Memory B cell (primary cell): ENCODE measurements around the gene EMB.
A peak's percentile ranks its signal among the peaks of the same experiment; 100 is the strongest.
"Not testable (repeated sequence)": the region's sequence is repeated elsewhere in the genome, so short reads cannot be mapped to it uniquely, and the experiment has no call there.

Experiments used
- ATAC-seq: fragments of 150-1000 bp; cut with Tn5 transposase; 2 replicates; pipeline ENCODE4 v1.10.0; 2021; ENCODE audit warnings: low read depth, mild to moderate bottlenecking, moderate library complexity
- DNase-seq, 2 donors: peaks; one replicate each; pipeline ENCODE4 v3.0.0; 2022; ENCODE audit warnings: low spot score in 2 of 2
- H3K27ac Mint-ChIP-seq: one replicate; pipeline ENCODE4 v1.8.0; 2022; ENCODE audit warnings: mild to moderate bottlenecking, moderate library complexity, mixed read lengths
- H3K27me3 Mint-ChIP-seq: one replicate; pipeline ENCODE4 v1.8.0; 2022; ENCODE audit warnings: mixed read lengths
- H3K36me3 Mint-ChIP-seq: one replicate; pipeline ENCODE4 v1.8.0; 2022; ENCODE audit warnings: mild to moderate bottlenecking, mixed read lengths
- H3K4me1 Mint-ChIP-seq: one replicate; pipeline ENCODE4 v1.8.0; 2022; ENCODE audit warnings: mixed read lengths
- H3K4me3 Mint-ChIP-seq: one replicate; pipeline ENCODE4 v1.8.0; 2022; ENCODE audit warnings: mild to moderate bottlenecking, moderate library complexity, mixed read lengths
- H3K9me3 Mint-ChIP-seq: one replicate; pipeline ENCODE4 v1.8.0; 2022; ENCODE audit warnings: mixed read lengths

Gene EMB

GRCh38 chr5:50406877-50407276, 34.2 kb downstream of the EMB start:
- Mint-ChIP-seq H3K36me3 (peaks cover 14% of the 10 kb centered on the region), H3K4me1 (peaks cover 22% of the 10 kb centered on the region), H3K27ac (peak overlapping the region; percentile 24), H3K4me3 (no peak overlapping the region), H3K27me3 (no peaks in the 10 kb centered on the region), H3K9me3 (peaks cover 3% of the 10 kb centered on the region)
- ATAC-seq (no peak), DNase-seq (no peak)

GRCh38 chr5:50401336-50401735, 39.8 kb downstream of the EMB start:
- no peak for ATAC-seq
- H3K27ac Mint-ChIP-seq, result peak overlapping the region; percentile 12
- H3K27me3 Mint-ChIP-seq, result no peaks in the 10 kb centered on the region
- DNase-seq, result no peak
- peaks cover 11% of the 10 kb centered on the region for H3K4me1 Mint-ChIP-seq
- H3K4me3 Mint-ChIP-seq, result no peak overlapping the region
- H3K9me3 Mint-ChIP-seq, result no peaks in the 10 kb centered on the region
- peaks cover 21% of the 10 kb centered on the region for H3K36me3 Mint-ChIP-seq

GRCh38 chr5:50393925-50394609, 47.0 kb downstream of the EMB start:
- H3K27me3 Mint-ChIP-seq, H3K27ac Mint-ChIP-seq, H3K9me3 Mint-ChIP-seq, ATAC-seq, DNase-seq, H3K4me3 Mint-ChIP-seq: not testable (repeated sequence)
- Mint-ChIP-seq H3K36me3 (peaks cover 33% of the 10 kb centered on the region), H3K4me1 (peaks cover 22% of the 10 kb centered on the region)

DNA sequence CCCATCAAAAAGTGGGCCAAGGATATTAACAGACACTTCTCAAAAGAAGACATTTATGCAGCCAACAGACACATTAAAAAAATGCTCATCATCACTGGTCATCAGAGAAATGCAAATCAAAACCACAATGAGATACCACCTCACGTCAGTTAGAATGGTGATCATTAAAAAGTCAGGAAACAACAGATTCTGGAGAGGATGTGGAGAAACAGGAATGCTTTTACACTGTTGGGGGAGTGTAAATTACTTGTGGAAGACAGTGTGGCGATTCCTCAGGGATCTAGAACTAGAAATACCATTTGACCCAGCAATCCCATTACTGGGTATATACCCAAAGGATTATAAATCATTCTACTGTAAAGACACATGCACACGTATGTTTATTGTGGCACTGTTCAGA, 48.8 kb downstream of the EMB start:
- H3K27me3 Mint-ChIP-seq, H3K4me3 Mint-ChIP-seq, DNase-seq, ATAC-seq, H3K27ac Mint-ChIP-seq: not testable (repeated sequence)
- Mint-ChIP-seq H3K4me1 (peaks cover 28% of the 10 kb centered on the region), H3K36me3 (peaks cover 48% of the 10 kb centered on the region), H3K9me3 (peaks cover 13% of the 10 kb centered on the region)

GRCh38 chr5:50384381-50384780, 56.7 kb downstream of the EMB start:
- Mint-ChIP-seq H3K4me1 (peaks cover 17% of the 10 kb centered on the region), H3K36me3 (peaks cover 35% of the 10 kb centered on the region)
- not testable (repeated sequence) for H3K9me3 Mint-ChIP-seq, H3K27ac Mint-ChIP-seq, ATAC-seq, DNase-seq, H3K4me3 Mint-ChIP-seq, H3K27me3 Mint-ChIP-seq

DNA sequence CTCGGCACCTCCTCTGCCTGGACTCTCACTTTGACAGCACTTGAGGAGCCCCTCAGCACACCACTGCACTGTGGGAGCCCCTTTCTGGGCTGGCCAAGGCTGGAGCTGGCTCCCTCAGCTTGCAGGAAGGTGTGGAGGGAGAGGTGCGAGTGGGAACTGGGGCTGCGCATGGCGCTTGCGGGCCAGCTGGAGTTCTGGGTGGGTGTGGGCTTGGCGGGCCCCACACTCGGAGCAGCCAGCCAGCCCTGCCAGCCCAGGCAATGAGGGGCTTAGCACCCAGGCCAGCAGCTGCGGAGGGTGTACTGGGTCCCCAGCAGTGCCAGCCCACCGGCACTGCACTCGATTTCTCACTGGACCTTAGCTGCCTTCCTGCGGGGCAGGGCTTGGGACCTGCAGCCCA, 64.4 kb downstream of the EMB start:
- H3K27me3 Mint-ChIP-seq, ATAC-seq, DNase-seq, H3K4me3 Mint-ChIP-seq, H3K27ac Mint-ChIP-seq, H3K9me3 Mint-ChIP-seq: not testable (repeated sequence)
- peaks cover 12% of the 10 kb centered on the region for H3K4me1 Mint-ChIP-seq
- H3K36me3 Mint-ChIP-seq, result peaks cover 34% of the 10 kb centered on the region

DNA sequence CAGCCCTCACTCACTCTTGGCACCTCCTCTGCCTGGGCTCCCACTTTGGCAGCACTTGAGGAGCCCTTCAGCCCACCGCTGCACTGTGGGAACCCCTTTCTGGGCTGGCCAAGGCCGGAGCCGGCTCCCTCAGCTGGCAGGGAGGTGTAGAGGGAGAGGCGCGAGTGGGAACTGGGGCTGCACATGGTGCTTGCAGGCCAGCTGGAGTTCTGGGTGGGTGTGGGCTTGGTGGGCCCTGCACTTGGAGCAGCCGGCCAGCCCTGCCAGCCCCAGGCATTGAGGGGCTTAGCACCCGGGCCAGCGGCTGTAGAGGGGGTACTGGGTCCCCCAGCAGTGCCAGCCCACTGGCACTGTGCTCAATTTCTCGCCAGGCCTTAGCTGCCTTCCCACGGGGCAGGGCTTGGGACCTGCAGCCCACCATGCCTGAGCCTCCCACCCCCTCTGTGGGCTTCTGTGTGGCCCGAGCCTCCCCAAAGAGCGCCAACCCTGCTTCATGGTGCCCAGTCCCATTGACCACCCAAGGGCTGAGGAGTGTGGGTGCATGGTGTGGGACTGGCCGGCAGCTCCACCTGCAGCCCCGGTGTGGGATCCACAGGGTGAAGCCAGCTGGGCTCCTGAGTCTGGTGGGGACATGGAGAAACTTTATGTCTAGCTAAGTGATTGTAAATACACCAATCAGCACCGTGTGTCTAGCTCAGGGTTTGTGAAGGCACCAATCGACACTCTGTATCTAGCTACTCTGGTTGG, 71.6 kb downstream of the EMB start:
- H3K4me3 Mint-ChIP-seq, H3K27me3 Mint-ChIP-seq, H3K4me1 Mint-ChIP-seq, ATAC-seq, H3K27ac Mint-ChIP-seq, DNase-seq: not testable (repeated sequence)
- H3K36me3 Mint-ChIP-seq, result peaks cover 42% of the 10 kb centered on the region
- H3K9me3 Mint-ChIP-seq, result peaks cover 12% of the 10 kb centered on the region

DNA sequence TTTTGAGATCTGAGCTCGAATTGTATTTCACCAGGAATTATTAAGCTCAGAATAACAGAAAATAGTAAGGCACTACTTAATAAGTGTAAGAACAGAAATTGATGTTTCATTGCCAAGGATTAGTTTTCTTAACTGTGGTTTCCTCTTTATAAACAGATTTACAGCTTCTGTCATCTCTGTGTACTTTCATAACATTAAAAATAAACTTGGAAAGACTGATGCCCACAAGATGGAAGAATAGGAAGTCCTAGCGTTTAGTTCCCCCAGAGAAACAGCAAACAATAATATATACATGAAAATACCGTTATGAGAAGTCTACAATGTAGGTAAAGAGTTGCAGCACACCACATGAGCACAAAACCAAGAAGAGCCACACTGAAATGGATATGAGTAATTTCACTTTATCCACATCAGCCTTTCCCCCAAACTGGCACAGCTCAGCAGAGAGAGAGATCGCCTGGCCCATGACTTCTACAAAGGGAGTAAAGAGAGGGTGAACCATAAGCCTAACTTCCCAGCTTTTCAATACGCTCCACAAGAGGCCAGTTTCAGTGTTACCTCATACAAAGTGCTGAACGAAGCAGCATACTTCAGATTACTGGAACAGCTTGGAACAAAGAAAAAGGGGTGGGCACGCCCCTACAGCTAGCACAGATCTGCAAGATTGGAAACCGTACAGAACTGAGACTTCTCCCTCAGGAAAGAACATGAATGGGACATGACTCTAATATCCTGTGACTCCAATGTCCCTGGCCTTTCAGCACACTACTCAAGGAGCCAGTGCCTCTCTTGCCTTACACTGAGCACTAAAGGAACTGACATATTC, 75.4 kb downstream of the EMB start:
- Mint-ChIP-seq H3K27me3 (no peaks in the 10 kb centered on the region), H3K36me3 (peaks cover 49% of the 10 kb centered on the region), H3K4me1 (peaks cover 6% of the 10 kb centered on the region), H3K27ac (peak overlapping the region; percentile 22), H3K4me3 (no peak overlapping the region), H3K9me3 (peaks cover 12% of the 10 kb centered on the region)
- DNase-seq, result no peak
- ATAC-seq, result no peak

DNA sequence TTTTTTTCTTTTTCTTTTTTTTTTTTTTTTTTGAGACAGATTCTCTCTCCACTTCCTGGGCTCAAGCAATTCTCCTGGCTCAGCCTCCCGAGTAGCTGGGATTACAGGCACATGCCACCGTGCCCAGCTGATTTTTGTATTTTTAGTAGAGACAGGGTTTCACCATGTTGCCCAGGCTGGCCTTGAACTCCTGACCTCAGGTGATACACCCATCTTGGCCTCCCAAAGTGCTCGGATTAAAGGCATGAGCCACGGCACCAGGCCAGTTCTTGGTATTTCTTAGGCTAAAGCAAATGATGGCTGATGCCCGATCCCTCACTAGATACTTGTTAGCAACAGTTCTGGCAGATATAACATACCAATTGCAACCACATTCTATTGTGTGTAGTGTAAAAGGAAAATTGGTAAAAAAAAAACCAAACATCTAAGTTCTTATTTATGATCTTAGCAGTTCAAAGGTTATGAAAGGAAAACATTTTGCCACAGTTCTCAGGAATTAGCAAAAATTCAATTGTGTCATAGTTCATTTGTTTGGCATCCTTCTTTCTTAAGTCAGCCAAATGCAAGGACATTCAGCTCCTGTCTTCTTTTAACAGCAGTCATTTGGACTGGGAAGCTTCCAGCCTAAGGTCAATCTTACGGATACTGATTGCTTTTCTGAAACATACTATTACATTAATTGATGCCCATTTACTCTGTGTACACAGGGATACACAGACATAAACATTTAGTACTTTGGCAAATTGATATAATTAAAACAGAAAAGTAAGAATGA, 76.4 kb downstream of the EMB start:
- not testable (repeated sequence) for H3K27ac Mint-ChIP-seq, DNase-seq, ATAC-seq, H3K27me3 Mint-ChIP-seq, H3K4me3 Mint-ChIP-seq, H3K4me1 Mint-ChIP-seq
- H3K9me3 Mint-ChIP-seq, result peaks cover 13% of the 10 kb centered on the region
- peaks cover 46% of the 10 kb centered on the region for H3K36me3 Mint-ChIP-seq

- no peak overlapping the region for H3K27ac Mint-ChIP-seq
- no peak for DNase-seq
- no peaks in the 10 kb centered on the region for H3K27me3 Mint-ChIP-seq
- no peak for ATAC-seq
- H3K4me3 Mint-ChIP-seq, result no peak overlapping the region
- peaks cover 22% of the 10 kb centered on the region for H3K36me3 Mint-ChIP-seq
- peaks cover 8% of the 10 kb centered on the region for H3K9me3 Mint-ChIP-seq
- H3K4me1 Mint-ChIP-seq, result peaks cover 3% of the 10 kb centered on the region
Observed at GRCh38 chr5:50359187-50359586, 81.9 kb downstream of the EMB start.

DNA sequence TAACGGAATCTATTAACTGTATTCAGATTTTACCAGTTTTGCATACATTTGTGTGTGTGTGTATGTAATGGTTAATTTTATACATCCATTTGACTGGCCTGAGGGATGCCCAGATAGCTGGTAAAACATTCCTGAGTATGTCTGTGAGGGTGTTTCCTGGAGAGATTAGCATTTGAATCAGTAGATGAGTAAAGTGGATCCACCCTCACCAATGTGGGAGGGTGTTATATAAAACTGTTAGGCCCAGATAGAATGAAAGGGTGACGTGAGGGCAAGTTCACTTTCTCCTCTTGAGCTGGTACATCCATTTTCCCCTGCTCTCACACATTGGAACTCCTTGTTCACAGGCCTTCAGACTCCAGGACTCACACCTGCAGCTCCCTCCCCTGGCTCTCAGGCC, 88.7 kb downstream of the EMB start:
- Mint-ChIP-seq H3K27me3 (no peaks in the 10 kb centered on the region), H3K27ac (no peak overlapping the region), H3K4me3 (no peak overlapping the region), H3K36me3 (peaks cover 5% of the 10 kb centered on the region), H3K4me1 (peaks cover 9% of the 10 kb centered on the region), H3K9me3 (peaks cover 4% of the 10 kb centered on the region)
- ATAC-seq (no peak), DNase-seq (no peak)
